ENCODE data around the gene MITF.

- TF ChIP-seq CTCF (IDR thresholded peaks at IDR 0.05): no peak
- no peak for TF ChIP-seq NRF1 (IDR thresholded peaks at IDR 0.05; ENCODE audit: low read depth, low read length)
- no peak for TF ChIP-seq RAD21 (IDR thresholded peaks at IDR 0.05; ENCODE audit: low read length)
Measured at GRCh38 chr3:69932087-69932486, 192.8 kb downstream of the MITF start.
